ENCODE data around the gene OGDHL.

OGDHL gene

DNA sequence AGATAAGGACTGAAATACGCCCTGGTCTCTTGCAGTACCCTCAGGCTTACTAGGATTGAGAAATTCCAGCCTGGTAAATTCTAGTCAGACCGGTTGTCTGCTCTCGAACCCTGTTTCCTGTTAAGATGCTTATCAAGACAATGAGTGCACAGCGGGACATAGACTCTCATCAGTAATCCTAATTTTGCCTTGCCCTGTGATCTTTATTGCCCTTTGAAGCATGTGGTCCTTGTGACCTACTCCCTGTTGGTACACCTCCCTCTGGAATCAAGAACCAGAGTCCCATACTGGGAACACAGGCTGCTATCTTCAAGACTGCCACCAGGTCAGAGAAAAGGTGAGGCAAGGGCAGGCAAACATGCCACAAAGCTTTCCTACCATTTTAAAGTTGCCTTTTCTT lies 75.5 kb downstream of the OGDHL start:
- no peak overlapping the region for H3K4me2 ChIP-seq (ENCODE audit: low read length, poor library complexity, severe bottlenecking)
- H4K91ac ChIP-seq (ENCODE audit: low read length) = no peak overlapping the region
- no peak overlapping the region for H2BK12ac ChIP-seq (ENCODE audit: low read length in 2 of 2)
- H3K27ac ChIP-seq (ENCODE audit: low read length, poor library complexity, severe bottlenecking) = no peak overlapping the region
- no peak overlapping the region for H2BK15ac ChIP-seq (ENCODE audit: low read depth, poor library complexity, severe bottlenecking)
- H2AK5ac ChIP-seq (ENCODE audit: low read length, severe bottlenecking) = no peak overlapping the region
- no peak overlapping the region for H4K8ac ChIP-seq (ENCODE audit: low read length)
- H3K18ac ChIP-seq (ENCODE audit: low read depth in 1 of 2, low read length in 2 of 2) = no peak overlapping the region
- H3K9me3 ChIP-seq (ENCODE audit: control insufficient read depth, low read length) = peaks cover 10% of the 10 kb centered on the region
- H2BK120ac ChIP-seq (ENCODE audit: low read depth, low read length) = no peak overlapping the region
- peaks cover 50 to 62% of the 10 kb centered on the region in 2 experiments for H3K27me3 ChIP-seq (ENCODE audit: control insufficient read depth in 1 of 2, insufficient read depth in 1 of 2, low read length in 2 of 2)
- no peak overlapping the region for H2AFZ ChIP-seq (ENCODE audit: low read depth, low read length)
- H3K36me3 ChIP-seq (ENCODE audit: control insufficient read depth in 1 of 2, insufficient read depth in 2 of 2, low read depth in 1 of 2, low read length in 2 of 2) = no peaks in the 10 kb centered on the region
- H3K4me3 ChIP-seq (ENCODE audit: insufficient read depth in 1 of 2, low read depth in 1 of 2, low read length in 2 of 2) = no peak overlapping the region
- no peak overlapping the region for H3K9ac ChIP-seq (ENCODE audit: low read length)
- H3K14ac ChIP-seq (ENCODE audit: low read length in 2 of 2) = no peak overlapping the region
- no peak for DNase-seq
- H3K23ac ChIP-seq (ENCODE audit: low read length in 2 of 2) = no peak overlapping the region
- no peak overlapping the region for H2BK5ac ChIP-seq (ENCODE audit: low read depth, low read length, poor library complexity, severe bottlenecking)
- H3K4ac ChIP-seq (ENCODE audit: low read depth in 1 of 2, low read length in 2 of 2) = no peak overlapping the region
- WGBS = 63% methylated on average over 4 of the region's 4 CpGs
- no peaks in the 10 kb centered on the region for H3K4me1 ChIP-seq (ENCODE audit: control insufficient read depth, insufficient read depth, low read depth, low read length)
- H3K79me1 ChIP-seq (replicated peaks; ENCODE audit: low read length, poor library complexity, severe bottlenecking) = no peaks in the 10 kb centered on the region

Data from mesenchymal stem cell (in vitro differentiated cells and primary cell).